ENCODE data around the gene RHPN2.
"Not testable (repeated sequence)": the region's sequence is repeated elsewhere in the genome, so short reads cannot be mapped to it uniquely, and the experiment has no call there.

RHPN2 gene

DNA sequence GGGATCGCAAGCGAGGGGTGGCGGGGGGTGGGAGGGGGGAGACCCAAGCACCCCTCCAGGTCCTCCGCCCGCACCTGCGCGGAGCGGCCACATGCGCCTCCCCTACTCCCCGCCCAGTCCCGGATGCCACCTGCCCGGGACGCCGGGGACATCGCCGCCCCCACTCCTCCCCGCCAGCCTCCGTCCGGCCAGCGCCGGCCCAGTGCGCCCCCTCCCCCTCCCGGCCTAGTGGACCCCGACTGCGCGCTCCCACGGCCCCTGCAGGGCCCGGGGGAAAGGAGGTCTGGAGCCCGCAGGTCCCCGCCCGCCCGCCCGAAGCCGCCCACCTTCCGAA lies 263 bp downstream of the RHPN2 start:
- DNase-seq (ENCODE audit: low spot score), result peak; percentile 45

DNA sequence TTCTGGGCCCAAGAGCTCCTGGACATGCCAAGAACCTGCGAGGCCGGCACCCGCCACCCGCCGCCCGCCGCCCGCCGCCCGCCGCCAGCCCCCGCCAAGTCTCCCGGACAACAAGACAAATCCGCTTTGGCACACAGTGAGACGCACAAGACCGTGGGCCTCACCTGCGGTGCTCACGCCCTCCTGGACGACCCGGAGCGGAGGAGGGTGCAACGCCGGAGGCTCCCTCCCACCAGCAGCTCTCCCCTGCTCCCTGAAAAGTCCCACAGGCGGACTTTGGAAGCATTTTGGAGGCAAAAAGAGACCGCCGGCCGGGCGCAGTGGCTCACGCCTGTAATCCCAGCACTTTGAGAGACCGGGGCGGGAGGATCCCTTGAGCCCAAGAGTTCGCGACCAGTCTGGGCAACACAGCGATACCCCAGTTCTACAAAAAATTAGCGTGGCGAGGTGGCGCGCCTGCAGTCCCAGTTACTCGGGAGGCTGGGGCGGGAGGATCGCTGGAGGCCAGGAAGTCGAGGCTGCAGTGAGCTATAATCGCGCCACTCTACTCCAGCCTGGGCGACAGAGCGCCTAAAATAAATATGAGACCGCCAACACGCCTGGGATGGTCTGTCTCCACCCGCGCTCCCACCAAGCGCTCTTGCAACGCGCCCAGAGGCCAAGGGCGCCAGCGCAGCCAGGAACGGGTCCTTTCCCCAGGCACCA lies 783 bp downstream of the RHPN2 start:
- no peak for DNase-seq (ENCODE audit: low spot score)

DNA sequence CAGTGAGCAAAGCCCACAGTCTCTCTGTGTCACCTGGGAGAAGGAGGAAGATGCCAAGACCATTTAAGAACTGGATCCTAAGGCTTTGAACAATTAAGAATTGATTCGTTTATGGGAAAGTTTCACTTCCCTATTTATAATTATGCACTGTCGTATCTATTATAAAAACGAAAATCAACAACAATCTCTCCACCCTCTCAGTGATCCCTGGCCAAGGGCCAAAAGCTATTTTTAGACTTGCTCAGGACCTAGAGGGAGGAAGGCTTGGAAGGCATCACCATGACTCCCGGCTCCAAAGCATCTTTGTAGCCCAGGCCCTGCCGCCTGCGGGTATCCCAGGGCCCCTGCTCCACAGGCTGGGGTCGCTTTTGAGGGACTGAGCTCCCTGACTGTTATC lies 1.3 kb downstream of the RHPN2 start:
- no peak for DNase-seq (ENCODE audit: low spot score)

DNA sequence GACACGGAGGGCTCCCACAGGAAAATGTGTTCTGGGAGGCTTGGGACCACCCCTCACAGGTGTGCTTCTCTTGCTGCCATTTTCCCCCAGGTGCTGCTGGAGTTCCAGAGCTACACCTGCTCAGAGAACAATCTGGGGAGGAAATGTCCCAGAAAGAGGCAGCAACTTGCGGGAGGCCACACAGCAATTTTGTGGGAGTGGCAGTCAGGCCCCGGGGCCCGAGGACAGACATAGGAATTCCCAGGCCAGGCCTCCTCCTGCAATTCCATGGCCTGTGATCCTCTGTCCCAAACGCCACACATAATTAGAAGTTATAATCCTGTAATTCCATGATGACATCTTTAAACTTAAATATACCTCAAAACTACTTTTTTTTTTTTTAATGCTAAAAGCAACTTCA lies 1.8 kb downstream of the RHPN2 start:
- no peak for DNase-seq (ENCODE audit: low spot score)

GRCh38 chr19:33060586-33060985 lies 4.1 kb downstream of the RHPN2 start:
- DNase-seq (ENCODE audit: low spot score), result no peak

GRCh38 chr19:33055718-33056117 lies 9.0 kb downstream of the RHPN2 start:
- no peak for DNase-seq (ENCODE audit: low spot score)

DNA sequence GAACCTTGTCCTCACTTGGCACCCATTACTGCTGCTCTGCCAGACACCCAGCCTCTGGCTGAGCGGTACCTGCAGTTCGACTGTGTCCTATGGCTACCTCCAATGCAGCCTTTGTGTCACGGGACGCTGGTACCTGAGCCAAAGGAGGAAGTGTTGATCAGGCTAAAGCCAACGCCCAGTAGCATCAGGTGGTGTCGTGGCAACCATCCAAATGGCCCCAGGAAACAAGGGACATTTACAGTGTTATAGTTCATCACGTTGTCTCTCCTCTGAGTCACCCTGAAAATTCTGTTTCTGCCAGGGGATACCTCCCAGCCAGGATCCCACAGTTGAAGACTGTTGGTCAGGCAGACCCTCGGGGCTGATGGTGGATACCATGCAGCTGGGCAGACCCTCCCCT lies 10.1 kb downstream of the RHPN2 start:
- no peak for DNase-seq (ENCODE audit: low spot score)

GRCh38 chr19:33052352-33052972 lies 12.2 kb downstream of the RHPN2 start:
- DNase-seq (ENCODE audit: low spot score), result no peak

- no peak for DNase-seq (ENCODE audit: low spot score)
These were observed 14.6 kb downstream of the RHPN2 start for GRCh38 chr19:33050110-33050509.

GRCh38 chr19:33048806-33049676 lies 15.6 kb downstream of the RHPN2 start:
- DNase-seq (ENCODE audit: low spot score), result no peak

- no peak for DNase-seq (ENCODE audit: low spot score)
These were observed 17.3 kb downstream of the RHPN2 start for GRCh38 chr19:33047422-33047821.

DNA sequence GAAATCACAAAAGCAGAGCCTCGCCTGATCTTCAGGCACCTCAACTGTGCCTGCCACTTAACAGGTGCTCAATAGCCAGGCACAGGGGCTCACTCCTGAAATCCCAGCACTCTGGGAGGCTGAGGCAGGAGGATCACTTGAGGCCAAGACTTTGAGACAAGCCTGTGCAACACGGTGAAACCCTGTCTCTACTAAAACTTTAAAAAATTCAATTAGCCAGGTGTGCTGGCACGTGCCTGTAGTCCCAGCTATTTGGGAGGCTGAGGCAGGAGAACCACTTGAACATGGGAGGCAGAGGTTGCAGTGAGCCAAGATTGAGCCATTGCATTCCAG lies 22.9 kb downstream of the RHPN2 start:
- not testable (repeated sequence) for DNase-seq (ENCODE audit: low spot score)

DNA sequence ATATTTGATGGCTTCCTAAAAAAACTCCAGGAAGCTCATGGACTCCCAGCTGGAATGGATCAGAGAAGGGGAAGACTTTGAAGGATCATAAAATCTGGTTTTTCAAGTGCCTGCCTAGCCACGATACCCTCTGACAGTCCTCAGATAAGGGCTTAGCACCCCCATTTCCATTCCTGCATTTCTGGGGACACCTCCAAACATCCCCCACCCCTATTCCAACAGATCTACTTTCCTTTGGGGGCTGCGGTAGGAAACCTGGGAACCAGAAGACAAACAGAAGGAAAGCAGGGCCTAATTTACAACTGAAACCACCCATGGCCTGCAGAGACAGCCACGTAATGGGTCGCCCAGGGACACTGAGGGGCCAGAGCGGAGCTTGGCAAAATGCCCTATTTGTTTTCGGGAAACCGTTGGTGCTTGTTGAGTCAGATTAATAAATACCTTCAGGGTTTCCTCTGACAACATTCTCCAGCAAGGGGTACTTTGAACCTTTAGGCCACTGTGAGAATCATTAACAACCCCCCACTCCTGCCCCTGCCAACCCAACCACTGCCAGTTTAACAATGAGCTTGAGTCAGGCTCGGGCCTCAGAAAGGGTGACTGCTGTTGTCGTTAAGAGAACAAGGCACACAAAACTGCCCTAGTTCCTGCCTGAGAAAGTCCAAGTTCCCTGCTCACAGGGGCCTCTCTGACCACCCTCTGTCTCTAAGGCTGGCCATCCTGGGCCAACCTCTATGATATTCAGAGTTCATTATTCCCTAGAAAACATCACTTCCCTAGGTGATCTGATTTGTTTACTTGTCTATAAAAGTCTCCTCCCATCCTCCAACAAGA lies 23.5 kb downstream of the RHPN2 start:
- no peak for DNase-seq (ENCODE audit: low spot score)

GRCh38 chr19:33039815-33040214 lies 24.9 kb downstream of the RHPN2 start:
- DNase-seq (ENCODE audit: low spot score), result no peak

- no peak for DNase-seq (ENCODE audit: low spot score)
These were observed 25.5 kb downstream of the RHPN2 start for GRCh38 chr19:33039108-33039599.

DNA sequence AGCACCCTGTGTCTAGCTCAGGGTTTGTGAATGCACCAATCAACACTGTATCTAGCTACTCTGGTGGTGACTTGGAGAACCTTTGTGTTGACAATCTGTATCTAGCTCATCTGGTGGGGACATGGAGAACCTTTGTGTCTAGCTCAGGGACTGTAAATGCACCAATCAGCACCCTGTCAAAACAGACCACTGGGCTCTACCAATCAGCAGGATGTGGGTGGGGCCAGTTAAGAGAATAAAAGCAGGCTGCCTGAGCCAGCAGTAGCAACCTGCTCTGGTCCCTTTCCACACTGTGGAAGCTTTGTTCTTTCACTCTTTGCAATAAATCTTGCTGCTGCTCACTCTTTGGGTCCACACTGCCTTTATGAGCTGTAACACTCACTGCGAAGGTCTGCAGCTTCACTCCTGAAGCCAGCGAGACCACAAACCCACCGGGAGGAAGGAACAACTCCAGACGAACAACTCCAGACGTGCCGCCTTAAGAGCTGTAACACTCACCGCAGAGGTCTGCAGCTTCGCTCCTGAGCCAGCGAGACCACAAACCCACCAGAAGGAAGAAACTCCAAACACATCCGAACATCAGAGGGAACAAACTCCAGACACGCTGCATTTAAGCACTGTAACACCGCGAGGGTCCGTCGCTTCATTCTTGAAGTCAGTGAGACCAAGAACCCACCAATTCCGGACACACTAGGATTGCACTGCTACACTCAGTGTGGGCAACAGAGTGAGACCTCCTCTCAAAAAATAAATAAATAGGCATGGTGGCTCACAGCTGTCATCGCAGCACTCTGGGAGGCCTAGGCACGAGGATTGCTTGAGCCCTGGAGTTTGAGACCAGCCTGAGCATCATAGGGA lies 27.3 kb downstream of the RHPN2 start:
- DNase-seq (ENCODE audit: low spot score), result not testable (repeated sequence)

- not testable (repeated sequence) for DNase-seq (ENCODE audit: low spot score)
These were observed 28.1 kb downstream of the RHPN2 start for GRCh38 chr19:33036370-33037167.

GRCh38 chr19:33035461-33035860 lies 29.2 kb downstream of the RHPN2 start:
- DNase-seq (ENCODE audit: low spot score), result no peak

- DNase-seq (ENCODE audit: low spot score), result no peak
These were observed 32.4 kb downstream of the RHPN2 start for GRCh38 chr19:33032218-33032781.

DNA sequence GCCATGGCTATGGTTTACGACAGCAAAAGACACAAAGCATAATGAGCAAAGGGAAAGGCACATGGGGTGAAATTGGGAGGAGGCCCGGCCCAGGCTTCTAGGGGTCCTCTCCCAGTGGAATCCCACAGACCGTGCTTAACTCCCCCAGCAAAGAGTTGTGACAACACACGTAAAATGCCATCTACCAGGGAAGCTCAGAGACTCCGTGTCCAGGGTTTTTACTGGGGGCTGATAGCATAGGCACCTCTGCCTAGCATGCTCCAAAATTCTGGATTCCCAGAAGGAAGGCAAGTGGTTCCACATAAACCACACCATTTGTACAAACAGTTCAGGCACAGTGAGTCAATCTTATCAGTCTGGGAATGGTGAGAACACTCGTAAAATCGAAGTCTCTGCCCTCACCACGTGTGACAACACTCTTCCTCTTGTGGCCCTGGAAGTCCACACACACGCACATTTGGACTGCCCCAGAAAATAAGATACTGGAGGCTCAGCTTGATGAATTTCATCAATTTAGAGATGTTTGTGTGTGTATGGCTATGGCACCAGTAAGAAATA lies 34.9 kb downstream of the RHPN2 start:
- no peak for DNase-seq (ENCODE audit: low spot score)
